ENCODE measurements around the gene PLEKHJ1.

PLEKHJ1 gene

GRCh38 chr19:2233601-2234280 lies 2.4 kb downstream of the PLEKHJ1 start:
- no peak for TF ChIP-seq CTCF (IDR thresholded peaks at IDR 0.05; ENCODE audit: extremely low read depth, insufficient read depth, missing control alignments)
- DNase-seq (ENCODE audit: low spot score) = no peak
- in situ Hi-C loops (cut with MboI; ENCODE audit: low pct_unique_long_range_greater_than_20kb, low sequenced_read_pairs, unreplicated experiment) = no loop called here

GRCh38 chr19:2232286-2233151 lies 3.6 kb downstream of the PLEKHJ1 start:
- in situ Hi-C loops (cut with MboI; ENCODE audit: low pct_unique_long_range_greater_than_20kb, low sequenced_read_pairs, unreplicated experiment) = no loop called here
- TF ChIP-seq CTCF (IDR thresholded peaks at IDR 0.05; ENCODE audit: extremely low read depth, insufficient read depth, missing control alignments) = no peak
- no peak for DNase-seq (ENCODE audit: low spot score)

GRCh38 chr19:2231621-2232221 lies 4.4 kb downstream of the PLEKHJ1 start:
- peak; percentile 3 for TF ChIP-seq CTCF (IDR thresholded peaks at IDR 0.05; ENCODE audit: extremely low read depth, insufficient read depth, missing control alignments)
- in situ Hi-C loops (cut with MboI; ENCODE audit: low pct_unique_long_range_greater_than_20kb, low sequenced_read_pairs, unreplicated experiment) = no loop called here
- DNase-seq (ENCODE audit: low spot score) = no peak

GRCh38 chr19:2230807-2231533 lies 5.2 kb downstream of the PLEKHJ1 start:
- in situ Hi-C loops (cut with MboI; ENCODE audit: low pct_unique_long_range_greater_than_20kb, low sequenced_read_pairs, unreplicated experiment) = no loop called here
- no peak for DNase-seq (ENCODE audit: low spot score)
- no peak for TF ChIP-seq CTCF (IDR thresholded peaks at IDR 0.05; ENCODE audit: extremely low read depth, insufficient read depth, missing control alignments)

GRCh38 chr19:2230033-2230531 lies 6.0 kb downstream of the PLEKHJ1 start:
- no peak for TF ChIP-seq CTCF (IDR thresholded peaks at IDR 0.05; ENCODE audit: extremely low read depth, insufficient read depth, missing control alignments)
- DNase-seq (ENCODE audit: low spot score) = no peak
- in situ Hi-C loops (cut with MboI; ENCODE audit: low pct_unique_long_range_greater_than_20kb, low sequenced_read_pairs, unreplicated experiment) = no loop called here

Measured in GM13977 (cell line).